NCI-H146 treated with DMSO at 0.1 percent for 48 hours (cell line): ENCODE measurements around the gene OR1L8.
"Not testable (repeated sequence)": the region's sequence is repeated elsewhere in the genome, so short reads cannot be mapped to it uniquely, and the experiment has no call there.

ENCODE experiments used
- DNase-seq: peaks from one replicate; lab custom pipeline; 2025; ENCODE audit not compliant: unreplicated experiment; lab: John Stamatoyannopoulos, UW

Gene OR1L8

GRCh38 chr9:122583284-122583683 is at the start of gene OR1L8:
Gene OR1L8, minus strand, starts transcription at chr9:122583384. Its CDS starts 14,907 bp downstream, at chr9:122568477.
- not testable (repeated sequence) for DNase-seq

DNA sequence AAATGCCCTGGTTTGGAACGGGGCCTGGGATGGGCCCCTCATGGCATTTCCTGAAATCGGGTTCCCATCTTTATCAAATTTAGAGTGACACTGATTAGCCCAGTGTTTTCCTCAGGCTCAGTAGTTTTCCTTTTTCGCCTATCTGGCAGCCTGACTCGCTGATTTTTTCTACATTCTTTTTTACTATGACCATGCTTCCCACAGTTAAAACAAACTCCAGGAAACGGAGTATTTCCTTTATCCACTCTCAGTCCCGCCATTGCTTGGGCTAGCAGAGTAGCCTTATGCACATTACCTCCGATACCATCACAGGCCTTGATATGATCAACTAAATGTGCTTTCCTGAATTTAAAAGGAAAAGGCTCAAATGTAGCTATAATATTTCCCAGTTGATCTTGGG is 36.8 kb upstream of the OR1L8 start:
- DNase-seq, result no peak

DNA sequence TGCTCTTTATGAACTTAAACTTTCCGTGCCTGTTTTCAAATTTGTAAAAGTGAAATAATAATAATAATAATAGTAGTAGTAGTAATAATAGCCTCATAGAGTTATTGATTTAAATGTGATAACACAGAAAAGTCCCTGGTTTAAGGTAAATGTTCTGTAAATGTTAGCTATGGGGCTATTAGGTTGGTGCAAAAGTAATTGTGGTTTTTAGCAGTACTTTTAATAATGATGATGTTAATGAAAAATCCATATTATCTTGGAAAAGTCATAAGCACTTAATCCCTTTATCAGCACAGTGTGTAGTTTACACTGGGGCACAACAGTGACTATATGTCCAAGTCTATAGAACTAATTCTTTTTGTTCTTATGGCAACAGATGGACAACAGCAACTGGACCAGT is 31.2 kb upstream of the OR1L8 start, which contains the start of gene OR1Q1:
Gene OR1Q1 (plus strand): TSS at position 377 of the 400 bp plus-strand sequence. CDS start 0 bp downstream, at position 377.
- DNase-seq, result no peak

DNA sequence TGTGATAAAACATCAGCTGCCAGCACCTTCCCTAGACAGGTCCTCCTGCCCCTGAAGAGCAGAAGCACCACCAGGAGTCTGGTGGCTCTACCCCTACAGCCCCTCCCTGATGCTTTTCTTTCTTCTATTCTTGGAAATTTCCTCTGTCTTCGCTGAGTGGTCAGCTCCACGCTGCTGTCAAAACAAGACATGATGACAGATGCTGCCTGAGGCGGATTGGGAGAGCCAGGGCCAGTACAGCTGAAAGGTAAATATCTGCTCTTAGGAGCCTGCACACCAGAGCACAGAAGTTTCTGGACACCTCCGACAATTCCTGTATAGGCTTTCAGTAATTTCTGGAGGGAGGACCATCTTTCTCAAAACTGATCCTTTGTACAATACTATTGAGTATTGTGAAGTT is 26.6 kb upstream of the OR1L8 start:
- no peak for DNase-seq

DNA sequence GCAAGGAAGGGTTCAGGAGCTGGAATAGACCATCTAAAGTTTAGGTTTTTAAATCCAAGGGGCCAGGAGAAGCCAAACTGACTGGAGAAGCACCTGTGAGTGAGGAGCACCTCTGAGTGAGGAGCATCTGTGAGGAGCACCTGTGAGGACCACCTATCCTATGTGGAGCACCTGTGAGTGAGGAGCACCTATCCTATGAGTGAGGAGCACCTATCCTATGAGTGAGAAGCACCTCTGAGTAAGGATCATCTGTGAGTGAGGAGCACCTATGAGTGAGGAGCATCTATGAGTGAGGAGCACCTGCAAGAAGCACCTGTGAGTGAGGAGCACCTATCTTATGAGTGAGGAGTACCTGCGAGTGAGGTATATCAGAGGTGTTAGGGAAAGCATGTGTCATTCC is 23.4 kb upstream of the OR1L8 start:
- no peak for DNase-seq

DNA sequence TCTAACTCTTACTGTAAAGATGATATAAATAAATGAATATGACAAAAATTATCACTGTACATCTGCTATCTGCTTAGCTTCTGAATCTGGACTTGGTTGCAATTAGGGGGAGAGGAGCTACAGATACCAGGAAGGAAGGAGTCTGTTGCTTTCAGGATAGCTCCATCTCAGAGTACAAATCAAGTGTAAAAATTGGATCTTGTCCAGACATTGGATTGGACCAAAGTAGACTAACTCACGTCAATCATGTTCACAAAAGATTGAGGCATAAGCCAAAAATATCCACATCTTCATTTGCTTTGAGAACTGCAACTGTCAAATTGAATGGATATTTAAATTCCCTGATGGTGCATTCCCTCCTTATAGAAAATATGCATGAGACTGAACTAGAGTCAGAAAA is 22.5 kb upstream of the OR1L8 start:
- DNase-seq, result no peak

- DNase-seq, result no peak
Observed at GRCh38 chr9:122580360-122580759, 2.8 kb downstream of the OR1L8 start.

DNA sequence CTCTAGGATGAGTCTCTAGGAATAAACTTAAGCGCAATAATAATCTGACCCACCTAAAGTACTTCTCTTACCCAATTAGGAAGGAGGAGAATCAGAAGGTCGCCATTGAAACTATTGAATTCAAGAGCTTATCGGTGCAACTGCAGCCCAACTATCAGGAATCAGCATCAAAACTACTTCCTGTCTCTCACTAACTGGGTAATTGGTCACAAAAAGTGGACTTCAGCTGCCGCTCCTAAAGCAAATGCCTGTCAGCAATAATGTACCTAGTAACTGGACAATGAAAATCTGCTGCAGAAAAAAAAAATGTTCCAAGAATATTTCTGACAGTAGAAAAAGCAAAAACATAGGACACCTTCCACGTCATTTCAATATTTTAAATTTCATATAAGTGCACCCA is 3.3 kb downstream of the OR1L8 start:
- DNase-seq, result no peak

- no peak for DNase-seq
Observed at GRCh38 chr9:122572456-122572855, 10.7 kb downstream of the OR1L8 start.

DNA sequence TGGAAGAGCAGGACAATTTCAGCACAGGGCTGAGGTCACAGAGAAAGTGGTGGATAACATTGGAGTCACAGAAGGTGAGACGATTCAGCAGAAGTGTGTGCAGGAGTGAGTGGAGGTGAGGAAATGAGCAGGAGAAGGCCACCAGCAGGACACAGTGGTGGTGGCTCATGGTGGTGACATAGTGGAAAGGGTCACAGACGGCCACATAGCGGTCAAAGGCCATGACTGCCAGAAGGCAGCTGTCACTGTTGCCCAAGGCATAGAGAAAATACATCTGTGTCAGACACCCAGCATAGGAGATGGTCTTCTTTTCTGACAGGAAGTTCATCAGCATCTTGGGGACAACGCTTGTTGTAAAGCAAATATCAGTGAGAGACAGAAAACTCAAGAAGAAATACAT is 15.3 kb downstream of the OR1L8 start:
- no peak for DNase-seq

- DNase-seq, result no peak
Observed at GRCh38 chr9:122562134-122562760, 20.9 kb downstream of the OR1L8 start.

- no peak for DNase-seq
Observed at GRCh38 chr9:122561446-122561845, 21.7 kb downstream of the OR1L8 start.

GRCh38 chr9:122552812-122553211 is 30.4 kb downstream of the OR1L8 start, which contains the start of gene OR1N2:
Gene OR1N2, plus strand, starts transcription at chr9:122553112. Its CDS starts 100 bp downstream, at chr9:122553212.
- DNase-seq, result no peak

GRCh38 chr9:122551371-122551770 is 31.8 kb downstream of the OR1L8 start:
- no peak for DNase-seq

- DNase-seq, result no peak
Observed at GRCh38 chr9:122546196-122546595, 37.0 kb downstream of the OR1L8 start.

- DNase-seq, result no peak
Observed at GRCh38 chr9:122538757-122539156, 44.4 kb downstream of the OR1L8 start.

GRCh38 chr9:122537066-122537465 is 46.1 kb downstream of the OR1L8 start:
- not testable (repeated sequence) for DNase-seq

GRCh38 chr9:122536134-122536533 is 47.0 kb downstream of the OR1L8 start:
- no peak for DNase-seq

DNA sequence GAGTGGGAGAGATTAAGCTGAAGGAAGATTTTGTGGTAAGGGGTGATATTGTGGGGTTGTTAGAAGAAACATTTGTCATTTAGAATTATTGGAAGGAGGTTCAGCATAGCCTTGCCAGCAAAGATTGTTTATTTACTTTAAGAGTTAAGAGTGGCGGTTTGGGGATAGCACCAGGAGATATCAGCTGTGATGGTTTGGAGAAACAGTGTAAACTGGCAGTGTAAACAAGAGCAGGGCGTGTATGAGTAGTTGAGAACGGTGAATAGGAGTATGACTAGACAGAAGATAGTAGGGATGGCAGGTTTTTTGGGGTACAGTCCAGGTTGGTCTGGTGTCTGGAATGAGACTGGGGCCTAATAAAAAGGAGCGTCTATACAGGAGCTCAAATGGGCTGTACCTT is 52.0 kb downstream of the OR1L8 start:
- DNase-seq, result not testable (repeated sequence)

GRCh38 chr9:122527193-122527592 is 56.0 kb downstream of the OR1L8 start, which contains the start of gene OR1N1:
Gene OR1N1, minus strand, starts transcription at chr9:122527293. Its CDS starts 0 bp downstream, at chr9:122527293.
- no peak for DNase-seq

- DNase-seq, result no peak
Observed at GRCh38 chr9:122526602-122527001, 56.6 kb downstream of the OR1L8 start.

- DNase-seq, result no peak
Observed at GRCh38 chr9:122519376-122519775, 63.8 kb downstream of the OR1L8 start.

GRCh38 chr9:122518841-122519240 is 64.3 kb downstream of the OR1L8 start, which contains the start of gene OR1J4:
Gene OR1J4, plus strand, starts transcription at chr9:122519141. Its CDS starts 0 bp downstream, at chr9:122519141.
- DNase-seq, result no peak
